GM23248 (cell line): ENCODE measurements around the gene PPP2R5D.

Source experiments
- EZH2 ChIP-seq: fragments of 200-600 bp; sonication (generic); IDR thresholded peaks from 2 replicates; pipeline ENCODE4 v1.6.1; 2018; ENCODE audit warnings: antibody characterized with exemption, mild to moderate bottlenecking; ENCODE audit not compliant: insufficient read depth, poor library complexity, severe bottlenecking
- EZH2phosphoT487 ChIP-seq: fragments of 200-600 bp; sonication (generic); IDR thresholded peaks from 2 replicates; pipeline ENCODE4 v1.6.1; 2018; ENCODE audit warnings: antibody characterized with exemption, moderate library complexity, mild to moderate bottlenecking, low read depth; ENCODE audit not compliant: insufficient read depth

- no peak for TF ChIP-seq EZH2
- TF ChIP-seq EZH2phosphoT487, result no peak
These were observed 21.5 kb downstream of the PPP2R5D start for GRCh38 chr6:43005844-43006243.
